ENCODE results near the gene ACHE. TPM values are rescaled to one million over a fixed set of nuclear protein-coding genes. Genes with fewer than 3 reads are reported as not detected.

Gene ACHE
- total and polyA plus RNA-seq, 2 of the 13 experiments (the other 11 are each of a cell fraction or from before 2014, with no cell fraction given), result 0.18 to 0.40 TPM

GRCh38 chr7:100874577-100875355 lies 20.9 kb downstream of the ACHE start, which contains the start of gene SRRT (continued):
- TF ChIP-seq ZNF251 (CRISPR knock-in tag; IDR thresholded peaks at IDR 0.05) (no peak), ZBTB37 (CRISPR knock-in tag; IDR thresholded peaks at IDR 0.05) (no peak), HNF1B (CRISPR knock-in tag; IDR thresholded peaks at IDR 0.05) (peak; percentile 85), TFE3 (CRISPR knock-in tag; IDR thresholded peaks at IDR 0.05) (0 out of 2 replicates have a peak, but pooled peaks have one; percentile 25), U2AF2 (IDR thresholded peaks at IDR 0.05; ENCODE audit: low read depth, low read length) (no peak), ZNF609 (CRISPR knock-in tag; IDR thresholded peaks at IDR 0.05; ENCODE audit: borderline replicate concordance) (peak; percentile 70), THRA (CRISPR knock-in tag; IDR thresholded peaks at IDR 0.05; ENCODE audit: borderline replicate concordance) (no peak; the same call in none of the 2 replicates), ZNF432 (CRISPR knock-in tag; IDR thresholded peaks at IDR 0.05; ENCODE audit: borderline replicate concordance) (no peak), EHMT2 (IDR thresholded peaks at IDR 0.05; ENCODE audit: borderline replicate concordance, low read depth, low read length) (no peak), ZNF724P (CRISPR knock-in tag; IDR thresholded peaks at IDR 0.05; ENCODE audit: borderline replicate concordance) (peak; percentile 76; the same call in 1 of the 2 replicates), CC2D1A (CRISPR knock-in tag; IDR thresholded peaks at IDR 0.05) (no peak), ZBTB49 (CRISPR knock-in tag; IDR thresholded peaks at IDR 0.05; ENCODE audit: borderline replicate concordance) (no peak)

All from HepG2 (cell line).